Keratinocyte (primary cell): ENCODE measurements around the gene UCMA.

ENCODE experiments used
- EZH2 ChIP-seq: IDR thresholded peaks from one replicate; pipeline ENCODE4 v1.6.1; 2012; ENCODE audit warnings: inconsistent platforms, mild to moderate bottlenecking, low read length, moderate library complexity
- TF ChIP-seq, protein P1 (sequence below), 3 experiments: IDR thresholded peaks in 1 of 3; conservative IDR thresholded peaks in 1 of 3; optimal IDR thresholded peaks in 1 of 3; 2 replicates in 2 of 3; 3 replicates in 1 of 3; pipeline versions ENCODE3 to v1.5.1; 2011; ENCODE audit warnings: low read length in 3 of 3, mild to moderate bottlenecking in 3 of 3, moderate library complexity in 2 of 3, control low read depth in 1 of 3, inconsistent platforms in 1 of 3; ENCODE audit not compliant: insufficient read depth in 2 of 3; ENCODE audit errors: extremely low read depth in 1 of 3

DNA sequence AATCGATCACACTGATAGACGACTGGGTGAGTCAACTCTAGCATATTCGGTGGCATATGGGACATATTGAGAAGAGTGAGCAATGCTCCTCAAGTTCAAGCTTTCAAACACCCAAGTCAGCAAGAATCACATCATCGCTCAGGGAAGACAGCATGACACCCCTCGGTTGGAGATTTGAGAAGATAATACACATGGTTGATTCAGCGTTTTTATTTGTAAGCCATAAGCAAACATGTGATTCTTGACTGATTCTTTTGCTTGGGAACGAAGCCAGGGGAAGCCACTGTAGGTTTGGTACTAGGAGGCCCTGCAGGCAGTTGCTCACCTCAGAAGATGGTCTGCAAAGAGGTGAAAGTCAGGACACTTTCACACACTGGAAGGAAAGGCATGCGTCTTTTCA is 12.6 kb downstream of the UCMA start:
- TF ChIP-seq, protein P1, sequence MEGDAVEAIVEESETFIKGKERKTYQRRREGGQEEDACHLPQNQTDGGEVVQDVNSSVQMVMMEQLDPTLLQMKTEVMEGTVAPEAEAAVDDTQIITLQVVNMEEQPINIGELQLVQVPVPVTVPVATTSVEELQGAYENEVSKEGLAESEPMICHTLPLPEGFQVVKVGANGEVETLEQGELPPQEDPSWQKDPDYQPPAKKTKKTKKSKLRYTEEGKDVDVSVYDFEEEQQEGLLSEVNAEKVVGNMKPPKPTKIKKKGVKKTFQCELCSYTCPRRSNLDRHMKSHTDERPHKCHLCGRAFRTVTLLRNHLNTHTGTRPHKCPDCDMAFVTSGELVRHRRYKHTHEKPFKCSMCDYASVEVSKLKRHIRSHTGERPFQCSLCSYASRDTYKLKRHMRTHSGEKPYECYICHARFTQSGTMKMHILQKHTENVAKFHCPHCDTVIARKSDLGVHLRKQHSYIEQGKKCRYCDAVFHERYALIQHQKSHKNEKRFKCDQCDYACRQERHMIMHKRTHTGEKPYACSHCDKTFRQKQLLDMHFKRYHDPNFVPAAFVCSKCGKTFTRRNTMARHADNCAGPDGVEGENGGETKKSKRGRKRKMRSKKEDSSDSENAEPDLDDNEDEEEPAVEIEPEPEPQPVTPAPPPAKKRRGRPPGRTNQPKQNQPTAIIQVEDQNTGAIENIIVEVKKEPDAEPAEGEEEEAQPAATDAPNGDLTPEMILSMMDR (optimal IDR thresholded peaks at IDR 0.05 in 1 of 3, IDR thresholded peaks at IDR 0.05 in 1 of 3, conservative IDR thresholded peaks at IDR 0.05 in 1 of 3; ENCODE audit: extremely low read depth in 1 of 3, insufficient read depth in 2 of 3, low read length in 3 of 3) = no peak
- no peak for TF ChIP-seq EZH2
